Adrenal gland (tissue), 5 donors: ENCODE measurements around the gene ANKRD28.
A peak's percentile ranks its signal among the peaks of the same experiment; 100 is the strongest.

Experiments
- CTCF ChIP-seq, 6 experiments: fragments of 450-650 bp in 4 of 6; fragments of 200-600 bp in 2 of 6; sonication (generic) in 1 of 6; IDR thresholded peaks; 1 replicate in 5 of 6; 2 replicates in 1 of 6; pipeline versions ENCODE4 v1.5.1 to v1.8.0; 2016 to 2021; ENCODE audit warnings: antibody characterized with exemption in 6 of 6, mild to moderate bottlenecking in 2 of 6, moderate library complexity in 1 of 6
- POLR2A ChIP-seq, 2 donors: fragments of 450-650 bp; IDR thresholded peaks; one replicate each; pipeline ENCODE4 v1.6.1; 2017; ENCODE audit warnings: antibody characterized with exemption in 2 of 2, mild to moderate bottlenecking in 2 of 2, moderate library complexity in 1 of 2
- donor health status: DM: no; HTN: no; CAD: no.

- TF ChIP-seq CTCF (IDR thresholded peaks at IDR 0.05): peak; percentile 18 to 63 (median 54)
- TF ChIP-seq POLR2A (IDR thresholded peaks at IDR 0.05): no peak
Measured at GRCh38 chr3:15815696-15816095, 17.9 kb upstream of the ANKRD28 start.
